ENCODE data around the gene USP24.

DNA sequence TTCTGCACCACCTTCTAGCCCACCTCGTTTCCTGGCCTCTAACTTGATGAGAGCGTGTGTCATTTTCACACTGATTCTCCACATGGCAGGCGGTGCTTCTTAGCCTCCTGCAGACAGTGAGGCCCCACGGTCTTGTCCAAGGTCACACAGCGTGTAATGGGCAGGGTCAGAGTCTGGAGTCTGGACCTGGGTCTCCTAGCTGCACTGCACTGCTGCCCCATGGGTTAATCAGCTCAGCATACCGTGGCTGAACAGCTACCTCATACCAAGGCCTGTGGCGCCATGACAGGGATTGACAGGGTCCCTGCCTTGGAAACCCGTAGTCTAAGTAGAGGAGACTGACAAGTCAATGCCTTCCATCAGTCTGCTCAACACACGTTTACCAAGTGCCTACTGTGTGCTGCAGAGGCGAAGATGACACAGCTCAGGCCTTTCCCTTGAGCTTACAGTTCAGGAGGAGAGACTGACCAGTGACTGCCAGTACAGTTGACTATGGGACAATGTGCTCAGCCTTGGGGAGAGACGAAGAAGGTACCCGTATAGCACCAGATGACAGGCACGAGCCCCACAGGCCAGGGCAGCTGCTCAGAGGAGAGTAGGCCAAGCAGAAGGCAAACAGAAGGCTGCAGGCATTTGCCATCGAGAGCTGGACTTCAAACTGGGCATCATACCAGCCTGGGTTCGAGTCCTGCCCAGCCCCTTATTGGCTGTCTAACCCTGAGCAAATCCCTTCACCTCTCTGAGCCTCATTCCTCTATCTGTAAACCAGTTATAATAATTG lies 170.4 kb downstream of the USP24 start:
- TF ChIP-seq, protein P1, sequence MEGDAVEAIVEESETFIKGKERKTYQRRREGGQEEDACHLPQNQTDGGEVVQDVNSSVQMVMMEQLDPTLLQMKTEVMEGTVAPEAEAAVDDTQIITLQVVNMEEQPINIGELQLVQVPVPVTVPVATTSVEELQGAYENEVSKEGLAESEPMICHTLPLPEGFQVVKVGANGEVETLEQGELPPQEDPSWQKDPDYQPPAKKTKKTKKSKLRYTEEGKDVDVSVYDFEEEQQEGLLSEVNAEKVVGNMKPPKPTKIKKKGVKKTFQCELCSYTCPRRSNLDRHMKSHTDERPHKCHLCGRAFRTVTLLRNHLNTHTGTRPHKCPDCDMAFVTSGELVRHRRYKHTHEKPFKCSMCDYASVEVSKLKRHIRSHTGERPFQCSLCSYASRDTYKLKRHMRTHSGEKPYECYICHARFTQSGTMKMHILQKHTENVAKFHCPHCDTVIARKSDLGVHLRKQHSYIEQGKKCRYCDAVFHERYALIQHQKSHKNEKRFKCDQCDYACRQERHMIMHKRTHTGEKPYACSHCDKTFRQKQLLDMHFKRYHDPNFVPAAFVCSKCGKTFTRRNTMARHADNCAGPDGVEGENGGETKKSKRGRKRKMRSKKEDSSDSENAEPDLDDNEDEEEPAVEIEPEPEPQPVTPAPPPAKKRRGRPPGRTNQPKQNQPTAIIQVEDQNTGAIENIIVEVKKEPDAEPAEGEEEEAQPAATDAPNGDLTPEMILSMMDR (IDR thresholded peaks at IDR 0.05; ENCODE audit: low read depth, low read length): no peak
- no peak for TF ChIP-seq EZH2phosphoT487 (IDR thresholded peaks at IDR 0.05; ENCODE audit: low read depth)
